HG03025 (cell line): ENCODE data around the gene LRRC27.
A peak's percentile ranks its signal among the peaks of the same experiment; 100 is the strongest.

Source experiments
- ATAC-seq: cut with Tn5 transposase; IDR thresholded peaks from one replicate; pipeline ENCODE4 v1.9.1; 2021; ENCODE audit warnings: mild to moderate bottlenecking, moderate library complexity; ENCODE audit not compliant: unreplicated experiment, low FRiP score

Gene LRRC27

GRCh38 chr10:132300582-132300981 lies 31.4 kb upstream of the LRRC27 start:
- no peak for ATAC-seq

- ATAC-seq, result no peak
Measured at GRCh38 chr10:132301371-132302330, 30.3 kb upstream of the LRRC27 start.

- ATAC-seq, result no peak
Measured at GRCh38 chr10:132302421-132303310, 29.3 kb upstream of the LRRC27 start.

GRCh38 chr10:132303361-132304115 lies 28.5 kb upstream of the LRRC27 start:
- ATAC-seq, result no peak

GRCh38 chr10:132304756-132305509 lies 27.1 kb upstream of the LRRC27 start:
- ATAC-seq, result no peak

GRCh38 chr10:132305654-132306342 lies 26.2 kb upstream of the LRRC27 start:
- ATAC-seq, result no peak

GRCh38 chr10:132306343-132306685 lies 25.7 kb upstream of the LRRC27 start:
- no peak for ATAC-seq

- peak; percentile 17 for ATAC-seq
Measured at GRCh38 chr10:132306864-132307751, 24.9 kb upstream of the LRRC27 start.

GRCh38 chr10:132307823-132308586 lies 24.0 kb upstream of the LRRC27 start, which contains the start of gene STK32C:
STK32C (minus strand) TSS chr10:132307950; CDS start chr10:132307833, 117 bp downstream.
- ATAC-seq, result peak; percentile 82

- ATAC-seq, result no peak
Measured at GRCh38 chr10:132308587-132309470, 23.2 kb upstream of the LRRC27 start.

GRCh38 chr10:132309471-132309865 lies 22.5 kb upstream of the LRRC27 start:
- ATAC-seq, result no peak

- no peak for ATAC-seq
Measured at GRCh38 chr10:132309879-132310591, 22.0 kb upstream of the LRRC27 start.

- ATAC-seq, result no peak
Measured at GRCh38 chr10:132310701-132311337, 21.2 kb upstream of the LRRC27 start.

GRCh38 chr10:132311338-132311939 lies 20.6 kb upstream of the LRRC27 start:
- ATAC-seq, result no peak

- no peak for ATAC-seq
Measured at GRCh38 chr10:132313305-132313704, 18.7 kb upstream of the LRRC27 start.
